K562 (cell line): ENCODE data around the gene SH3YL1. TPM values are rescaled to one million over a fixed set of nuclear protein-coding genes. Genes with fewer than 3 reads are reported as not detected.

Experiments
- ATAC-seq: fragments of 200-7000 bp; cut with Tn5 transposase; 3 replicates; pipeline ENCODE4 v1.9.1; 2020; ENCODE audit warnings: moderate library complexity
- BruUV-seq: library from RNA; stranded (reverse); fragments of 400-500 nt; replicated peaks from 2 replicates; lab custom pipeline; 2021; lab: Mats Ljungman, UMichigan
- CTCF ChIA-PET: fragments of 300-600 bp; formaldehyde crosslinking; extraction: SDS; loops from one replicate; lab custom pipeline; 2021; ENCODE audit warnings: low intra/inter-chr PET ratio; lab: Yijun Ruan, JAX
- POLR2A ChIA-PET: fragments of 300-600, 350-650 bp; sonication (Branson Sonifier 250); formaldehyde crosslinking; extraction: SDS; loops from one replicate; lab custom pipeline; 2021; ENCODE audit warnings: antibody characterized with exemption, inconsistent platforms; lab: Yijun Ruan, JAX
- DNase-seq, 4 experiments: peaks; one replicate each; pipeline versions ENCODE4 v3.0.0 to v3.0.0-alpha.2; 2011 to 2018; ENCODE audit warnings: low spot score in 3 of 4, mixed read lengths in 3 of 4; ENCODE audit errors: extremely low read depth in 1 of 4
- FAIRE-seq: peaks from 2 replicates; lab custom pipeline; 2011; peaks lifted over from hg19 to GRCh38; lab: Jason Lieb, UNC
- H2AFZ ChIP-seq: 2 replicates; pipeline ENCODE4 v1.6.0; 2011; ENCODE audit warnings: low read depth, low read length, control low read depth, inconsistent platforms
- H3K27ac ChIP-seq: fragments of 200-600 bp; 3 replicates; pipeline ENCODE4 v1.8.0; 2011; ENCODE audit warnings: low read depth, mild to moderate bottlenecking, control low read depth, inconsistent platforms, low read length, moderate library complexity, mixed read lengths; ENCODE audit errors: extremely low read depth
- H3K27me3 ChIP-seq, 2 experiments: fragments of 300-600 bp in 1 of 2; 2 replicates in 1 of 2; 3 replicates in 1 of 2; pipeline versions ENCODE4 v1.6.0 to v1.8.0; 2011; ENCODE audit warnings: inconsistent platforms in 2 of 2, low read length in 2 of 2, mild to moderate bottlenecking in 1 of 2, mixed read lengths in 1 of 2, moderate library complexity in 1 of 2; ENCODE audit not compliant: control insufficient read depth in 2 of 2, insufficient read depth in 2 of 2
- H3K36me3 ChIP-seq: fragments of 300-600 bp; 3 replicates; pipeline ENCODE4 v1.8.0; 2011; ENCODE audit warnings: mild to moderate bottlenecking, low read length, inconsistent platforms; ENCODE audit not compliant: control insufficient read depth, insufficient read depth
- H3K4me1 ChIP-seq, 2 experiments: fragments of 200-600 bp in 1 of 2; replicated peaks in 1 of 2; 2 replicates in 1 of 2; 3 replicates in 1 of 2; pipeline versions ENCODE4 v1.5.1 to v1.8.0; 2011; ENCODE audit warnings: inconsistent platforms in 2 of 2, low read length in 2 of 2, mild to moderate bottlenecking in 1 of 2, mixed read lengths in 1 of 2, moderate library complexity in 1 of 2; ENCODE audit not compliant: control insufficient read depth in 2 of 2, insufficient read depth in 2 of 2
- H3K4me2 ChIP-seq: 2 replicates; pipeline ENCODE4 v1.6.1; 2011; ENCODE audit warnings: low read length, control low read depth, inconsistent platforms, mixed read lengths; ENCODE audit not compliant: insufficient read depth
- H3K4me3 ChIP-seq: fragments of 200-600 bp; sonication (generic), shearing (Covaris generic); 2 replicates; pipeline ENCODE4 v1.5.1; 2016; ENCODE audit warnings: control low read depth, inconsistent platforms
- H3K79me2 ChIP-seq: fragments of 200-600 bp; 3 replicates; pipeline ENCODE4 v1.8.0; 2011; ENCODE audit warnings: low read length, inconsistent platforms; ENCODE audit not compliant: control insufficient read depth, insufficient read depth
- H3K9ac ChIP-seq, 2 experiments: 2 replicates each; pipeline versions ENCODE4 v1.6.0 to v1.6.1; 2011; ENCODE audit warnings: low read depth in 2 of 2, low read length in 2 of 2, control low read depth in 1 of 2, inconsistent platforms in 1 of 2, mild to moderate bottlenecking in 1 of 2, mixed read lengths in 1 of 2; ENCODE audit not compliant: insufficient read depth in 1 of 2
- H3K9me1 ChIP-seq: one replicate; pipeline ENCODE4 v1.6.0; 2011; ENCODE audit warnings: inconsistent platforms, mild to moderate bottlenecking, low read length, moderate library complexity; ENCODE audit not compliant: control insufficient read depth, insufficient read depth
- H3K9me3 ChIP-seq: replicated peaks from 2 replicates; pipeline ENCODE4 v1.5.1; 2011; ENCODE audit warnings: low read depth, low read length, inconsistent platforms; ENCODE audit not compliant: control insufficient read depth, insufficient read depth
- H4K20me1 ChIP-seq: replicated peaks from 2 replicates; pipeline ENCODE4 v1.6.1; 2011; ENCODE audit warnings: low read length, inconsistent platforms, mixed read lengths; ENCODE audit not compliant: control insufficient read depth, insufficient read depth
- ATF7 ChIP-seq: fragments of 450-650 bp; IDR thresholded peaks from 2 replicates; pipeline ENCODE4 v1.7.1; 2014; ENCODE audit warnings: mild to moderate bottlenecking, moderate library complexity
- ESRRA ChIP-seq: fragments of 450-650 bp; IDR thresholded peaks from 2 replicates; pipeline ENCODE4 v1.6.1; 2014; ENCODE audit warnings: low read depth, mild to moderate bottlenecking, moderate library complexity, borderline replicate concordance
- KLF13 ChIP-seq: fragments of 450-650 bp; IDR thresholded peaks from 2 replicates; pipeline ENCODE4 v1.6.1; 2016; ENCODE audit warnings: missing genetic modification characterization, low read depth, mild to moderate bottlenecking, missing compliant biosample characterization, moderate library complexity, borderline replicate concordance
- STAG1 ChIP-seq: sonication (generic); formaldehyde crosslinking; IDR thresholded peaks from 2 replicates; pipeline ENCODE4 v1.5.0; 2020; ENCODE audit warnings: missing genetic modification reagents, borderline replicate concordance
- STAT5A ChIP-seq: IDR thresholded peaks from 2 replicates; pipeline ENCODE4 v1.6.1; 2012; ENCODE audit warnings: low read length, inconsistent platforms, borderline replicate concordance
- ZNF212 ChIP-seq: fragments of 450-650 bp; formaldehyde crosslinking; IDR thresholded peaks from 2 replicates; pipeline ENCODE4 v1.4.0; 2020; ENCODE audit warnings: mild to moderate bottlenecking
- ZNF274 ChIP-seq: IDR thresholded peaks from 2 replicates; pipeline ENCODE4 v1.6.1; 2011; ENCODE audit warnings: low read depth, mild to moderate bottlenecking, low read length, moderate library complexity, borderline replicate concordance
- WGBS: fragments of 100-300 bp; shearing (Covaris generic); methylation state at CpG from one replicate; pipeline ENCODE4 v1.1.6; 2016; ENCODE audit warnings: low coverage, mixed read lengths; ENCODE audit not compliant: insufficient coverage; ENCODE audit errors: missing lambda C conversion rate; 5-methylcytosine and 5-hydroxymethylcytosine counted together
- in situ Hi-C: fragments of 300-500 bp; cut with MboI; formaldehyde crosslinking; loops from 4 replicates; pipeline ENCODE4 v1.15.0; 2018; ENCODE audit warnings: inconsistent platforms, mixed read lengths
- intact Hi-C: fragments of 100-400 bp; cut with micrococcal nuclease; formaldehyde crosslinking; loops from 2 replicates; pipeline ENCODE4 v1.14.2; 2022
- polyA plus RNA-seq, 8 experiments: library from polyadenylated mRNA; depleted of rRNA in 4 of 8; stranded (reverse) in 5 of 8; unstranded in 3 of 8; fragments of >200 nt; fragmentation: Nextera tagmentation in 2 of 8; fragmentation: Illumina TruSeq in 1 of 8; extraction: Ambion mirVana in 2 of 8; extraction: Trizol in 1 of 8; gene quantifications; 2 replicates each; pipeline versions ENCODE4 v1.2.1 to v1.2.3, GENCODE V29; 2011 to 2014; ENCODE audit warnings: inconsistent platforms in 1 of 8, missing spikeins in 1 of 8
- total RNA-seq, 7 experiments: library from RNA; depleted of rRNA in 6 of 7; stranded (reverse); fragments of >200 nt in 6 of 7; fragmentation: Illumina TruSeq in 2 of 7; extraction: Trizol in 2 of 7; gene quantifications; 2 replicates each; pipeline versions ENCODE4 v1.2.1 to v1.2.3, GENCODE V29; 2011 to 2021; ENCODE audit warnings: low replicate concordance in 1 of 7

The SH3YL1 gene
- total and polyA plus RNA-seq, 9 of the 15 experiments (the other 6 are each of a cell fraction or from before 2014, with no cell fraction given), result 3.9 to 7.8 (median 5.3) TPM

DNA sequence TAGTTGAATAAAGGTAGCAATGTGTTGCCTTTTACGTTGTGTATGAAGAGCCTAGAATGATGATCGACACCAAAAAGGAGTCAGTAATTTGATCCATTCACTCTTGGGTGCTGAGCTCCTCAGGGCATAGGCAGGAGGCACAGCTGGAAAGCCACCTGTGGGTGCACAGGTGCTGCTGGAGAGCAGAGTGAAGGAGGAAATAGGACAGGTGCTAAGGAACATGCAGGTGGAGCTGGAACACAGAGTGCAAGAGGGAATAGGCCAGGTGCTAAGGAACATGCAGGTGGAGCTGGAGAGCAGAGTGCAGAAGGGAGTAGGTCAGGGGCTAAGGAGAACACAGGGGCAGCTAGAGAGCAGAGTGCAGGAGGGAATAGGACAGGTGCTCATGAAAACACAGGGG lies 86.1 kb downstream of the SH3YL1 start:
- 0% methylated on average over 2 of the region's 2 CpGs for WGBS
- FAIRE-seq (no peak), DNase-seq (no peak), ATAC-seq (no peak)
- TF ChIP-seq STAG1 (CRISPR knock-in tag) (no peak), ATF7 (no peak), ZNF274 (no peak), STAT5A (no peak)
- CTCF ChIA-PET, result no interaction called here
- intact Hi-C loops (no loop called here), in situ Hi-C loops (no loop called here)
- H4K20me1 ChIP-seq, result no peaks in the 10 kb centered on the region
- no peaks in the 10 kb centered on the region for H3K4me1 ChIP-seq
- no peak overlapping the region for H2AFZ ChIP-seq
- H3K4me2 ChIP-seq, result no peak overlapping the region
- H3K9ac ChIP-seq, result no peak overlapping the region
- H3K9me3 ChIP-seq, result no peaks in the 10 kb centered on the region
- no TSS peak for BruUV-seq
- H3K27me3 ChIP-seq, result no peaks in the 10 kb centered on the region
- H3K79me2 ChIP-seq, result no peaks in the 10 kb centered on the region
- H3K27ac ChIP-seq, result no peak overlapping the region
- POLR2A ChIA-PET, result interaction anchor here (0.5 kb wide), 1 partner anchor 105 kb away, joined by 4 read pairs; no protein-coding TSS in a partner anchor
- no peaks in the 10 kb centered on the region for H3K9me1 ChIP-seq
- H3K4me3 ChIP-seq, result no peak overlapping the region
- H3K36me3 ChIP-seq, result no peaks in the 10 kb centered on the region

DNA sequence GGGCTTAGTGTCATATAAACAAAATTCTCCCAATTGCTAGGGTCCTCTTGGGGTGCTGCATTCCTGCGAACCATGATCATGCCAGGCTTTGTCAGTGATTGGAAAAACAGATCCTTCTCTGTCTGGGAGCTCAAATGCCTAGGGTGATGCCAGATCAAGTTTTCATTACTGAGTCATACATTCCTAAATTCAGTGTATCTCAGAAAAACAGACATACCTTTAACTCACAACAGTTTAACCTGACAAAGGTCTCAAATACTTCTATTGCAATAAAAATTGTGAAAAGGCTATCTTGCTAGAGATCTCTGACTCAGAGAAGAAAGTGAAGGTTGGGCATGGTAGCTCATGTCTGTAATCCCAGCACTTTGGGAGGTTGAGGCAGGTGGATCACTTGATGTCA lies 86.9 kb downstream of the SH3YL1 start:
- ATAC-seq, result no peak
- no peaks in the 10 kb centered on the region for H3K9me3 ChIP-seq
- WGBS, result 0% methylated on average over 1 of the region's 1 CpG
- no TSS peak for BruUV-seq
- no peaks in the 10 kb centered on the region for H3K9me1 ChIP-seq
- no peaks in the 10 kb centered on the region for H3K27me3 ChIP-seq
- in situ Hi-C loops (no loop called here), intact Hi-C loops (no loop called here)
- no peak overlapping the region for H3K4me2 ChIP-seq
- ChIA-PET CTCF (no interaction called here), POLR2A (no interaction called here)
- no peaks in the 10 kb centered on the region for H3K36me3 ChIP-seq
- no peaks in the 10 kb centered on the region for H3K4me1 ChIP-seq
- no peak overlapping the region for H2AFZ ChIP-seq
- no peaks in the 10 kb centered on the region for H3K79me2 ChIP-seq
- no peak overlapping the region for H3K27ac ChIP-seq
- no peak for TF ChIP-seq ZNF212 (CRISPR knock-in tag)
- TF ChIP-seq KLF13 (tag), result no peak
- TF ChIP-seq ESRRA, result no peak
- H4K20me1 ChIP-seq, result no peaks in the 10 kb centered on the region
- no peak for DNase-seq
- FAIRE-seq, result no peak
- no peak overlapping the region for H3K9ac ChIP-seq
- no peak overlapping the region for H3K4me3 ChIP-seq
